GM18873 (cell line): ENCODE results near the gene ISY1.
"Not testable (repeated sequence)": the region's sequence is repeated elsewhere in the genome, so short reads cannot be mapped to it uniquely, and the experiment has no call there.

Experiments
- ATAC-seq: cut with Tn5 transposase; IDR thresholded peaks from one replicate; pipeline ENCODE4 v1.9.1; 2021; ENCODE audit warnings: mild to moderate bottlenecking, moderate library complexity, moderate number of reproducible peaks; ENCODE audit not compliant: unreplicated experiment, low FRiP score

Gene ISY1

GRCh38 chr3:129160891-129161859, at the start of gene ISY1:
Gene ISY1, minus strand, starts transcription at chr3:129161063. Its CDS starts 88 bp downstream, at chr3:129160975.
- peak; percentile 55 for ATAC-seq

- ATAC-seq, result no peak
Observed at GRCh38 chr3:129207479-129207878, 46.6 kb upstream of the ISY1 start.

- ATAC-seq, result no peak
Observed at GRCh38 chr3:129205109-129205832, 44.4 kb upstream of the ISY1 start.

GRCh38 chr3:129204473-129204872, 43.6 kb upstream of the ISY1 start:
- ATAC-seq, result no peak

- ATAC-seq, result no peak
Observed at GRCh38 chr3:129199366-129199765, 38.5 kb upstream of the ISY1 start.

- ATAC-seq, result no peak
Observed at GRCh38 chr3:129197321-129197720, 36.5 kb upstream of the ISY1 start.

DNA sequence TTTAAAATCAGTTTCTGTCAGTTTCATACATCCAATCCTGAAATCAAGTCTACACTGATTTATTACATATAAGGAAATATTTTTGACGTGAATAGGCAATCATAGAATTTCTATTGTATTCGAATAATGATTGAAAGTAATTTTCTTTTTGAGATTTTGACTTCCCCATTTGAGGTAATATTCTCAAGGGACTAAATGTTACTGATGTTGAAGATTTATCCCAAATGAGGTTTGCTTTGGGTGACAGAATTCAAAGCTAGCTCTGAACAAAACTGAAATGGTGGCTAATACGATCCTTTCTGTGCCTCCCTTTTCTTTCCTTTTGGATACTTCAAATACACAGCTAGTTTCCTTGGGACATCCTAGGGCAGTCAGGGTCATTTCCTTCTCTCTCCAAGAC, 35.7 kb upstream of the ISY1 start:
- no peak for ATAC-seq

DNA sequence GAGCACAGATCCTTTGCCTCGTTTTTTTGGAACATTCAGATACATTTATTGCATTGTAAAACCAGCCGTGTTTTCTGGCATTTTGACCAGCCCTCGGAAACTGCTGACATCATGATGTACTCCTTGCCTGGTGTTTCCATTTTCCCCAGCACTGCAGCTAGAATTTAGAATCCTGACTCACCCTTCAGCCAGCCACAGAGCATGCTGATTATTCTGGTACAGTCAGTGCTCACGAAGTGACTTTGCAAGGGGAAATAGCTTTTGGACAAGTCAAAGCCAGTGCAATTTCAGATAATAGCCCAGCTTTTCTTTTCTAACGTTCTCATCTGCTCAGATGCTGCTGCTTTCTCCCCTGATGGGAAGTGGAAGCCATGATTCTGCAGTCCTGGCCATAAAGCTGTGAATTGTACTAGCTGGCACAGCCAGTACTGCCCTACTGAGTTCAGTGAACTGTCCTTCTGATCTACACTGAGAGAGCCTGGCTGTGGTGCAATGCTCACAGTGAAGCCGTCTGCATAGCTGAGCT, 34.9 kb upstream of the ISY1 start:
- ATAC-seq, result no peak

DNA sequence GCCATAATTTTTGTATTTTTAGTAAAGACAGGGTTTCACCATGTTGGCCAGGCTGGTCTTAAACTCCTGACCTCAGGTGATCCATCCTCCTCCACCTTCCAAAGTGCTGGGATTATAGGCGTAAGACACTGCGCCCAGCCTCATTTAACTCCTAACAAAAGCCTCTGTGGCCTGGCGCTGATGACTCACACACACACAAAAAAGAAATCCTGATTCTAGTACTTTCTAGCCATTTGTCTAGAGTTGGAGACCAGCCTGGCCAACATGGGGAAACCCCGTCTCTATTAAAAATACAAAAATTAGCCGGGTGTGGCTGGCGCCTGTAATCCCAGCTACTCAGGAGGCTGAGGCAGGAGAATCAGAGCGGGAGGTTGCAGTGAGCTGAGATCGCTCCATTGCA, 28.9 kb upstream of the ISY1 start:
- not testable (repeated sequence) for ATAC-seq

DNA sequence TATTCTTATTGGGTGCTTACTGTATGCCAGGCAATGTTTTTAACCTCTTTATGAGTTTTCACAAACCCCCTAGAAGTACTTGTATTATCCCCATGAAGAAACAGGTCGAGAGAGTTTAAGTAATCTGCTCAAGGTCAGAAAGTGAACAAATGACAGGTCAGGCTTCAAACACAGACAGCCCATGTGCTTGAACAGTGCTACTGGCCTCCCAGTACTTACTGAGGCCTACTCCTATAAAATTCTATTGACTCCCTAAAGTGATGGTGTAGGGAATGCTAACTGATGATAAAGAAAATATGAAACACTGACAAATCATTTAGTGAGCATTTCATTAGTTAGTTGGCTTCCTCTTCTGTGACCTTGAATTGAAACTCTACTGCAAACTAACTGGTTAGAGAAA, 27.0 kb upstream of the ISY1 start:
- ATAC-seq, result no peak

DNA sequence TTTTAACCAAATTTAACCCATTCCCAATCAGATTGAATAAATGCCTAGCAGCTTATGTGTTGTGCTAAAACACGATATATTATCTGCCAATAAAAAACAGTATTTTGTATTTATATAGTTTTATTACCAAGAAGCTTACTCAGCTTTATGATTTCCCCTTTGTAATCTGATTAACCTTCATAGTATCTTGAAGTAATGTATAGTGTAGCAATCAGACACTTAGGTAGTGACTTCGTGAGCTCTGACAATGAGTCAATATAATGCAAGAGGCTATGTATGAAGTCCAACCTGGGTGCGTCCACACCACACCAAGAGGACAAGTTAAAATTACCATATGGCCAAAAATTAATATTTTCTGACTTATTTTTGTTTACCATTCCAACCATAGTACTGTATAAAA, 24.9 kb upstream of the ISY1 start:
- ATAC-seq, result no peak

DNA sequence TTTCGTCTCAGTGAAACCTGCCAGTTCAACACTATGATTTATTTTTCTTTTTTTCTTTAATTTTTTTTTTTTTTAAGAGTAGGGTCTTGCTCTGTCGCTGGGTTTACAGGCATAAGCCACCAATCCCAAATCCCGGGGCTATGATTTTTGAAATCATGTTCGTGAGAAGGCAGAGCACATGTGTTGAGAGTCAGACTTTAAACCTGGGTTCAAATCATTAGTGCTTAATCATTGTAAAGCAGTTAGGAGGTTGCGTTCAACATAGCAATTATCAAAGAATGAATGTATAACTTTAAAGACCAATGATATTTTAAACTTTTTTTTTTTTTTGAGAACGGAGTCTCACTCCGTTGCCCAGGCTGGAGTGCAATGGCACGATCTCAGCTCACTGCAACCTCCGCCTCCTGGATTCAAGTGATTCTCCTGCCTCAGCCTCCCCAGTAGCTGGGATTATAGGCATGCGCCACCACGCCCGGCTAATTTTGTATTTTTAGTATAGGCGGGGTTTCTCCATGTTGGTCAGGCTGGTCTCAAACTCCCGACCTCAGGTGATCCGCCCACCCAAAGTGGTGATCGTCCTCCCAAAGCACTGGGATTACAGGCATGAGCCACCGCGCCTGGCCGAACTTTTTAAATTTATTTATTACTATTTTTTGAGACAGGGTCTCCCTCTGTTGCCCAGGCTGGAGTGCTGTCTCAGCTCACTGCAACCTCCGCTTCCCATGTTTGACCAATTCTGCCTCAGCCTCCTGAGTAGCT, 24.1 kb upstream of the ISY1 start:
- not testable (repeated sequence) for ATAC-seq

GRCh38 chr3:129184396-129184657, 23.5 kb upstream of the ISY1 start:
- no peak for ATAC-seq

- ATAC-seq, result peak; percentile 84
Observed at GRCh38 chr3:129183569-129184395, 22.9 kb upstream of the ISY1 start, which contains the start of gene CNBP. Gene CNBP, minus strand, starts transcription at chr3:129183896. Its CDS starts 12,139 bp downstream, at chr3:129171757.

DNA sequence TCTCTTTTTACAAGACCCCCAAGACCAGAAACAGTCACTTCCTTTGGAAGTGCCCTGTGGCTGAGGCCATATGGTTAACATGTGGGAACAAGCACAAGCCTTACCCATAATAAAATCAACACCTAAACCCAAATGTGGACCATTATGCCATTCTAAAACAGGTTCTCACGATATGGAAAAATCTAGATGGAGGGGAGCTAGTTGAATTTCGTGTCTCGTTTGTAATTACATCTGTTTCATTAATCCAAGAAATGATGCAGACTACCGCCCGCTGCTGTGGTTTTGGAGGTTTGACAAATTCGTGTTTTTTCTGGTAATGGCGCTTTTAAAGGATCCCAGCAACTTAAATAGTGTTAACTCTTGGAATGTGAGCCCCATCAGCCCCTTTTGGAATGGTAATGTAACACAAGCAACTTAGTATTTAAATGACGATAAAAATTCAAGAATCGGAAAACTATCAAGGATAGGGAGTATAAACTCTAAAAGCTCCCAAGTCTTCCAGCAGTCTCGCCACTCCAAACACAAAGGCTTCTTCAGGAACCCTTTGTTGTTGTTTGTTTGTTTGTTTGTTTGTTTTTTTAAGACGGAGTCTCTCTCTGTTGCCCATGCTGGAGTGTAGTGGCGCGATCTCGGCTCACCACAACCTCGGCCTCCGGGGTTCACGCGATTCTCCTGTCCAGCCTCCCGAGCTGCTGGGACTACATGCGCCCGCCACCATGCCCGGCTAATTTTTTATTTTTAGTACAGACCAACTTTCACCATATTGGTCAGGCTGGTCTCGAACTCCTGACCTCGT, 21.7 kb upstream of the ISY1 start:
- no peak for ATAC-seq

DNA sequence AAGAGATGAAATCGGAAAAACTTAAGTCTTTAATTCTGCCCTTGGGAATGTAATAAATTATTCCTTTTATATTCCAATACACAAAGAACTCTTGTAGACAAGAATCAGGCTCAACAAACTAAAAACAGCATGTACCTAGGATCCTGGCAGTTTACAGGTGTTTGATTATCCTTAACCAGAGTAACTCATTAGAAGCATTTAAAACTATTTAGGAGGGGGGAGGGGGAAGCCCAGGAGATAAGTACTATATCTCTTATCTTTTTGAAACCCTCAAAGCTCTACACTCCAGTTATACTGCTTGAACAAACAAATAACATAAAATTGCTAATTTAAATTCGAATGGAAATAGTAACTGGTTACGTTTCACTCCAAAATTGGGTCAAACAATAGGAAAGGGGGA, 21.0 kb upstream of the ISY1 start:
- no peak for ATAC-seq

DNA sequence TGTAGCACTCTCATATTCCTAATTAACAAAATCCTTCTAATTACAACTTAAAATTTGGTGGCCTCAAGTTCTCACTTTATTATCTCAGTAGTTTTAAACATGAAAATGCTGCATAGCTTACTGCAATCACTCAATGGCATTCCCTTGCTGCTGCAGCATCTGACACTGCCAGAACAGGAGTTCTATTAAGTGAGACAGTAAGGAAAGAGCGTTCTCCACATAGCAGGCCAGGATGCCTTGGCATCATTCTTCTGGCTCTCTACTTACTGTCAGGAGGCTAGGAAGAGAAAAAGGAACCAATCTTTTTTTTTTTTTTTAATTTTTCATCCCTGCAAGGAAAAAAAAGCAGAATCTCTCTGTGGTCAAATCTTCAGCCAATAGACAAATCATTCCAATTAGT, 19.6 kb upstream of the ISY1 start:
- no peak for ATAC-seq

- no peak for ATAC-seq
Observed at GRCh38 chr3:129176051-129176450, 15.2 kb upstream of the ISY1 start.

- ATAC-seq, result no peak
Observed at GRCh38 chr3:129173725-129174124, 12.9 kb upstream of the ISY1 start.
